Brain microvascular endothelial cell (primary cell): ENCODE data around the gene DENND10.

ENCODE experiments used
- DNase-seq: peaks from one replicate; pipeline ENCODE4 v3.0.0-alpha.2; 2020
- H3K27ac ChIP-seq: fragments of 250-450 bp; sonication (Bioruptor Pico); 2 replicates; pipeline ENCODE4 v1.5.1; 2020; ENCODE audit warnings: mild to moderate bottlenecking, moderate library complexity
- H3K27me3 ChIP-seq: fragments of 250-450 bp; sonication (Bioruptor Pico); replicated peaks from 2 replicates; pipeline ENCODE4 v1.5.1; 2020; ENCODE audit warnings: mild to moderate bottlenecking
- H3K36me3 ChIP-seq: fragments of 250-450 bp; sonication (Bioruptor Pico); replicated peaks from 2 replicates; pipeline ENCODE4 v1.5.1; 2020; ENCODE audit warnings: mild to moderate bottlenecking
- H3K4me3 ChIP-seq: 2 replicates; pipeline ENCODE4 v1.5.1; 2011; ENCODE audit warnings: low read depth, mild to moderate bottlenecking, control low read depth, low read length, moderate library complexity
- in situ Hi-C: cut with HindIII; loops from 2 replicates; pipeline ENCODE4 v1.10.0; 2017; ENCODE audit warnings: low sequenced_read_pairs, low pct_ligation_motif_present
- TF ChIP-seq, protein P1 (sequence below): IDR thresholded peaks from 2 replicates; pipeline ENCODE4 v1.5.1; 2011; ENCODE audit warnings: low read depth, mild to moderate bottlenecking, moderate library complexity, low read length, control low read depth, inconsistent platforms; ENCODE audit errors: missing control alignments

Gene DENND10

GRCh38 chr10:119153041-119153440, 49.1 kb downstream of the DENND10 start:
- Histone ChIP-seq H3K27me3 (no peaks in the 10 kb centered on the region), H3K4me3 (no peak overlapping the region), H3K36me3 (peaks cover 19% of the 10 kb centered on the region), H3K27ac (no peak overlapping the region)
- no peak for DNase-seq
- in situ Hi-C loops: no loop called here
- TF ChIP-seq, protein P1, sequence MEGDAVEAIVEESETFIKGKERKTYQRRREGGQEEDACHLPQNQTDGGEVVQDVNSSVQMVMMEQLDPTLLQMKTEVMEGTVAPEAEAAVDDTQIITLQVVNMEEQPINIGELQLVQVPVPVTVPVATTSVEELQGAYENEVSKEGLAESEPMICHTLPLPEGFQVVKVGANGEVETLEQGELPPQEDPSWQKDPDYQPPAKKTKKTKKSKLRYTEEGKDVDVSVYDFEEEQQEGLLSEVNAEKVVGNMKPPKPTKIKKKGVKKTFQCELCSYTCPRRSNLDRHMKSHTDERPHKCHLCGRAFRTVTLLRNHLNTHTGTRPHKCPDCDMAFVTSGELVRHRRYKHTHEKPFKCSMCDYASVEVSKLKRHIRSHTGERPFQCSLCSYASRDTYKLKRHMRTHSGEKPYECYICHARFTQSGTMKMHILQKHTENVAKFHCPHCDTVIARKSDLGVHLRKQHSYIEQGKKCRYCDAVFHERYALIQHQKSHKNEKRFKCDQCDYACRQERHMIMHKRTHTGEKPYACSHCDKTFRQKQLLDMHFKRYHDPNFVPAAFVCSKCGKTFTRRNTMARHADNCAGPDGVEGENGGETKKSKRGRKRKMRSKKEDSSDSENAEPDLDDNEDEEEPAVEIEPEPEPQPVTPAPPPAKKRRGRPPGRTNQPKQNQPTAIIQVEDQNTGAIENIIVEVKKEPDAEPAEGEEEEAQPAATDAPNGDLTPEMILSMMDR: no peak

- TF ChIP-seq, protein P1: no peak
- H3K4me3 ChIP-seq: no peak overlapping the region
- in situ Hi-C loops: no loop called here
- H3K36me3 ChIP-seq: peaks cover 22% of the 10 kb centered on the region
- no peaks in the 10 kb centered on the region for H3K27me3 ChIP-seq
- no peak for DNase-seq
- no peak overlapping the region for H3K27ac ChIP-seq
Observed at GRCh38 chr10:119153661-119154060, 49.7 kb downstream of the DENND10 start.

DNA sequence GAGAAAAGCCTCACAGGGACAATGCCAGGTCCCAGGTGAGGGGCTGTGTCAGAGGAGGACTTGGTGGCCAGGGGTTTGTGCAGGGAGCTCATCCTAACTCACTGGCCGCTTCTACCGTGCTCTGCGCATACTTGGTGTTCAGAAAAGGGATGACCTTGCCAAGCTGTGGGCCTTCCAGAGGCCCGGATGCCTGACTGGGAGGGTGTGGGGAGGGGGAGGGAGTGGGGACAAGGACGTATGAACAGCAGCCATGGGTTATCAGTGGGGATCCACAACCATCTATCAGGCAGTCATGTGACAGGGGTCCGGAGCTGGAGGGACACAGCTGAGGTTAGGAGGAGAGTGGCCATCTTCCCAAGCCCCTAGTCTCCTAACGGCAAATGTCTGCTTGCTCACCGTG, 55.4 kb downstream of the DENND10 start:
- Histone ChIP-seq H3K27me3 (no peaks in the 10 kb centered on the region), H3K4me3 (no peak overlapping the region), H3K36me3 (peaks cover 17% of the 10 kb centered on the region), H3K27ac (no peak overlapping the region)
- in situ Hi-C loops: no loop called here
- no peak for DNase-seq
- TF ChIP-seq, protein P1: no peak

DNA sequence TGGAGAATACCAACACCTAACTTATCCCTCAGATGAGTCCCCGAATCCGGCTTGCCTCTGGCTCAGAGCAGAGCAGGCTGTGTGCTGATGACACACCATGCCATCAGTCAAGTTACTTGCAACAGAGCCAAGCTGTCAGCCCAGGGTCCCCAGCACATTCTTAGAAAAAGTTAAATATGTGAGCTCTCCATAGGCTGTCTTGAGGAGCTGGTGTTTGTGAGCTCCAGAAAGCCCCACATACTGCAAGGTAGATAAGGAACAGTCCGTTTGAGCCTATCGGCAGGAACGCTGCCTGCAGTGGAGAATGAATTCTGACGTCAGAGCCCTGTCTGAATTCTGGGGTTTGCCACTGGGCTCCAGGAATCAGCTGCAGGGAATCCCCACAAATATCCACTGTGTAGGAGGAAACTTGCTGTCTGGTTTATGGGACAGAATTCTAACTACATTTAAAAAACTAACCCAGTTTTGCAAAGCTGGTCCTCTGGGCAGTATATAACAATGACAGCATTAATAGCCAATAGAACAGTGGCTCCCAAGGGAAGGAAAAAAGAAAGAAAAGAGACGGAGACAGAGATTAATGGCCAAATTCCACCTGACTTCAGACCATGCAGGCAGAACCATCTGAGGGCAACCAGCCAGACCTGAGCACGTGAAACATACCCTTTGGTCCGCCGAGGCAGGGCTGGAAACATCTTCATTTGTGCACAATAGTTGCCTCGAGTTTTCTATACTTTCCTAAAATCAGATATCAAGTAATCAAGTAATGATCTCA, 58.0 kb downstream of the DENND10 start:
- in situ Hi-C loops: no loop called here
- Histone ChIP-seq H3K4me3 (no peak overlapping the region), H3K27me3 (no peaks in the 10 kb centered on the region), H3K36me3 (peaks cover 8% of the 10 kb centered on the region), H3K27ac (no peak overlapping the region)
- TF ChIP-seq, protein P1: peak; percentile 22
- DNase-seq: no peak

- TF ChIP-seq, protein P1: no peak
- H3K4me3 ChIP-seq: no peak overlapping the region
- no peaks in the 10 kb centered on the region for H3K27me3 ChIP-seq
- H3K36me3 ChIP-seq: peaks cover 12% of the 10 kb centered on the region
- no peak for DNase-seq
- H3K27ac ChIP-seq: no peak overlapping the region
- in situ Hi-C loops: no loop called here
Observed at GRCh38 chr10:119162452-119163092, 58.7 kb downstream of the DENND10 start.
